T-helper 2 cell treated with Interferon-gamma antibody and Interleukin-4, amounts not matched to agents 5 μg/mL and 100 μg/mL, for 36 hours (primary cell): ENCODE data around the gene ALCAM.

Experiments
- DNase-seq: peaks from one replicate; pipeline ENCODE4 v3.0.0; 2021; ENCODE audit warnings: low spot score
- H3K27ac Mint-ChIP-seq: one replicate; pipeline ENCODE4 v1.8.0; 2021; ENCODE audit warnings: mild to moderate bottlenecking, mixed read lengths
- H3K27me3 Mint-ChIP-seq: one replicate; pipeline ENCODE4 v1.8.0; 2021; ENCODE audit warnings: low read depth, mixed read lengths
- H3K36me3 Mint-ChIP-seq: one replicate; pipeline ENCODE4 v1.8.0; 2021; ENCODE audit warnings: low read depth, mixed read lengths
- H3K4me1 Mint-ChIP-seq: one replicate; pipeline ENCODE4 v1.8.0; 2021; ENCODE audit warnings: low read depth, mixed read lengths
- H3K4me3 Mint-ChIP-seq: one replicate; pipeline ENCODE4 v1.8.0; 2022; ENCODE audit warnings: mild to moderate bottlenecking, moderate library complexity, mixed read lengths
- H3K9me3 Mint-ChIP-seq: one replicate; pipeline ENCODE4 v1.8.0; 2021; ENCODE audit warnings: mixed read lengths

Gene ALCAM

GRCh38 chr3:105537371-105538080, 170.8 kb downstream of the ALCAM start:
- Mint-ChIP-seq H3K27me3 (no peaks in the 10 kb centered on the region), H3K36me3 (peaks cover 6% of the 10 kb centered on the region), H3K9me3 (no peaks in the 10 kb centered on the region), H3K27ac (no peak overlapping the region), H3K4me3 (no peak overlapping the region), H3K4me1 (no peaks in the 10 kb centered on the region)
- DNase-seq: no peak

- H3K9me3 Mint-ChIP-seq: no peaks in the 10 kb centered on the region
- no peaks in the 10 kb centered on the region for H3K27me3 Mint-ChIP-seq
- peaks cover 8% of the 10 kb centered on the region for H3K36me3 Mint-ChIP-seq
- no peak for DNase-seq
- no peak overlapping the region for H3K4me3 Mint-ChIP-seq
- no peaks in the 10 kb centered on the region for H3K4me1 Mint-ChIP-seq
- no peak overlapping the region for H3K27ac Mint-ChIP-seq
These were observed 171.8 kb downstream of the ALCAM start for GRCh38 chr3:105538483-105538882.

GRCh38 chr3:105539897-105540296, 173.2 kb downstream of the ALCAM start:
- H3K27me3 Mint-ChIP-seq: no peaks in the 10 kb centered on the region

GRCh38 chr3:105542282-105543019, 175.7 kb downstream of the ALCAM start:
- H3K27ac Mint-ChIP-seq: no peak overlapping the region
- peaks cover 17% of the 10 kb centered on the region for H3K36me3 Mint-ChIP-seq
- no peak for DNase-seq
- H3K4me1 Mint-ChIP-seq: no peaks in the 10 kb centered on the region
- H3K9me3 Mint-ChIP-seq: no peaks in the 10 kb centered on the region
- no peaks in the 10 kb centered on the region for H3K27me3 Mint-ChIP-seq
- no peak overlapping the region for H3K4me3 Mint-ChIP-seq

More at GRCh38 chr3:105539897-105540296, 173.2 kb downstream of the ALCAM start:
- Mint-ChIP-seq H3K4me3 (no peak overlapping the region), H3K9me3 (no peaks in the 10 kb centered on the region), H3K27ac (no peak overlapping the region), H3K4me1 (no peaks in the 10 kb centered on the region), H3K36me3 (peaks cover 17% of the 10 kb centered on the region)
- DNase-seq: no peak

GRCh38 chr3:105545051-105545450, 178.3 kb downstream of the ALCAM start:
- no peak overlapping the region for H3K27ac Mint-ChIP-seq

GRCh38 chr3:105553851-105554250, 187.1 kb downstream of the ALCAM start:
- Mint-ChIP-seq H3K27me3 (no peaks in the 10 kb centered on the region), H3K4me1 (no peaks in the 10 kb centered on the region), H3K4me3 (no peak overlapping the region), H3K9me3 (no peaks in the 10 kb centered on the region), H3K27ac (no peak overlapping the region), H3K36me3 (peaks cover 17% of the 10 kb centered on the region)
- no peak for DNase-seq

More at GRCh38 chr3:105545051-105545450, 178.3 kb downstream of the ALCAM start:
- no peaks in the 10 kb centered on the region for H3K4me1 Mint-ChIP-seq
- H3K9me3 Mint-ChIP-seq: no peaks in the 10 kb centered on the region
- no peak overlapping the region for H3K4me3 Mint-ChIP-seq
- DNase-seq: no peak
- peaks cover 19% of the 10 kb centered on the region for H3K36me3 Mint-ChIP-seq
- H3K27me3 Mint-ChIP-seq: no peaks in the 10 kb centered on the region

GRCh38 chr3:105555206-105555605, 188.5 kb downstream of the ALCAM start:
- Mint-ChIP-seq H3K27me3 (no peaks in the 10 kb centered on the region), H3K27ac (no peak overlapping the region), H3K36me3 (peaks cover 14% of the 10 kb centered on the region)

GRCh38 chr3:105559856-105560255, 193.1 kb downstream of the ALCAM start:
- H3K4me1 Mint-ChIP-seq: no peaks in the 10 kb centered on the region
- no peak overlapping the region for H3K27ac Mint-ChIP-seq
- H3K27me3 Mint-ChIP-seq: no peaks in the 10 kb centered on the region
- no peaks in the 10 kb centered on the region for H3K36me3 Mint-ChIP-seq
- DNase-seq: no peak
- H3K9me3 Mint-ChIP-seq: no peaks in the 10 kb centered on the region
- H3K4me3 Mint-ChIP-seq: no peak overlapping the region

More at GRCh38 chr3:105555206-105555605, 188.5 kb downstream of the ALCAM start:
- DNase-seq: no peak
- no peaks in the 10 kb centered on the region for H3K9me3 Mint-ChIP-seq
- H3K4me1 Mint-ChIP-seq: no peaks in the 10 kb centered on the region
- no peak overlapping the region for H3K4me3 Mint-ChIP-seq

- H3K36me3 Mint-ChIP-seq: no peaks in the 10 kb centered on the region
- H3K27ac Mint-ChIP-seq: no peak overlapping the region
These were observed 195.2 kb downstream of the ALCAM start for GRCh38 chr3:105561876-105562275.

GRCh38 chr3:105564546-105565288, 198.0 kb downstream of the ALCAM start:
- Mint-ChIP-seq H3K4me1 (peaks cover 2% of the 10 kb centered on the region), H3K27me3 (no peaks in the 10 kb centered on the region), H3K27ac (no peak overlapping the region), H3K4me3 (no peak overlapping the region), H3K9me3 (no peaks in the 10 kb centered on the region), H3K36me3 (no peaks in the 10 kb centered on the region)
- DNase-seq: no peak

More at GRCh38 chr3:105561876-105562275, 195.2 kb downstream of the ALCAM start:
- Mint-ChIP-seq H3K4me1 (no peaks in the 10 kb centered on the region), H3K9me3 (no peaks in the 10 kb centered on the region), H3K27me3 (no peaks in the 10 kb centered on the region), H3K4me3 (no peak overlapping the region)
- no peak for DNase-seq

- peaks cover 3% of the 10 kb centered on the region for H3K36me3 Mint-ChIP-seq
- no peak overlapping the region for H3K27ac Mint-ChIP-seq
- H3K9me3 Mint-ChIP-seq: no peaks in the 10 kb centered on the region
- no peak overlapping the region for H3K4me3 Mint-ChIP-seq
- H3K27me3 Mint-ChIP-seq: no peaks in the 10 kb centered on the region
- DNase-seq: no peak
- peaks cover 2% of the 10 kb centered on the region for H3K4me1 Mint-ChIP-seq
These were observed 204.3 kb downstream of the ALCAM start for GRCh38 chr3:105571005-105571404.

GRCh38 chr3:105572501-105572900, 205.8 kb downstream of the ALCAM start:
- DNase-seq: no peak
- H3K27me3 Mint-ChIP-seq: no peaks in the 10 kb centered on the region
- H3K4me3 Mint-ChIP-seq: no peak overlapping the region
- no peaks in the 10 kb centered on the region for H3K9me3 Mint-ChIP-seq
- no peak overlapping the region for H3K27ac Mint-ChIP-seq
- peaks cover 3% of the 10 kb centered on the region for H3K36me3 Mint-ChIP-seq
- H3K4me1 Mint-ChIP-seq: no peaks in the 10 kb centered on the region

- DNase-seq: no peak
- Mint-ChIP-seq H3K4me1 (no peaks in the 10 kb centered on the region), H3K27ac (no peak overlapping the region), H3K4me3 (no peak overlapping the region), H3K36me3 (no peaks in the 10 kb centered on the region), H3K9me3 (no peaks in the 10 kb centered on the region), H3K27me3 (no peaks in the 10 kb centered on the region)
These were observed 212.7 kb downstream of the ALCAM start for GRCh38 chr3:105579439-105579838.
